ENCODE results near the gene GPR42. TPM values are rescaled to one million over a fixed set of nuclear protein-coding genes. Genes with fewer than 3 reads are reported as not detected.

Gene GPR42
- total and polyA plus RNA-seq, 10 of the 15 experiments (the other 5 are each of a cell fraction or from before 2014, with no cell fraction given), result 0.13 TPM; not detected in 9

- TF ChIP-seq ZBTB4 (CRISPR knock-in tag; IDR thresholded peaks at IDR 0.05), result no peak
- no peak for TF ChIP-seq ATF2 (IDR thresholded peaks at IDR 0.05; ENCODE audit: low read length)
- 0 out of 2 replicates have a peak, but pooled peaks have one; percentile 45 for TF ChIP-seq ZNF592 (IDR thresholded peaks at IDR 0.05)
- peak; percentile 75; the same call in 1 of the 2 replicates for TF ChIP-seq MTA2 (IDR thresholded peaks at IDR 0.05; ENCODE audit: low read depth)
- TF ChIP-seq E2F4 (IDR thresholded peaks at IDR 0.05; ENCODE audit: low read depth, low read length), result no peak
- TF ChIP-seq CBFB (IDR thresholded peaks at IDR 0.05; ENCODE audit: low read depth), result peak; percentile 46; the same call in 1 of the 2 replicates
- TF ChIP-seq EP300 (IDR thresholded peaks at IDR 0.05; ENCODE audit: borderline replicate concordance in 1 of 2, control insufficient read depth in 1 of 2, low read depth in 2 of 2, low read length in 2 of 2), result peak; percentile 47 to 64; a peak in 3 of 4 replicates
- peak; percentile 57 to 69; a peak in 3 of 4 replicates for TF ChIP-seq BHLHE40 (IDR thresholded peaks at IDR 0.05; ENCODE audit: borderline replicate concordance in 1 of 2, low read depth in 2 of 2, low read length in 1 of 2)
- TF ChIP-seq MEF2A (IDR thresholded peaks at IDR 0.05; ENCODE audit: insufficient read depth, low read depth, low read length), result no peak
- TF ChIP-seq YY1 (IDR thresholded peaks at IDR 0.05; ENCODE audit: low read depth, low read length), result no peak
- TF ChIP-seq MEF2B (IDR thresholded peaks at IDR 0.05; ENCODE audit: partially characterized antibody, poor library complexity, severe bottlenecking), result peak; percentile 31
- TF ChIP-seq NR2F1 (conservative IDR thresholded peaks at IDR 0.05), result peak; percentile 79
- 0 out of 2 replicates have a peak, but pooled peaks have one; percentile 20 for TF ChIP-seq TCF12 (IDR thresholded peaks at IDR 0.05; ENCODE audit: low read depth, low read length)
- no peak for TF ChIP-seq SMAD1 (IDR thresholded peaks at IDR 0.05; ENCODE audit: low read depth, partially characterized antibody)
- TF ChIP-seq PML (IDR thresholded peaks at IDR 0.05; ENCODE audit: low read length), result no peak
- TF ChIP-seq RAD21 (IDR thresholded peaks at IDR 0.05; ENCODE audit: insufficient read depth, low read depth, low read length), result peak; percentile 1; the same call in 1 of the 2 replicates
- TF ChIP-seq RAD51 (IDR thresholded peaks at IDR 0.05), result no peak
Measured at GRCh38 chr19:35354898-35355297, 16.0 kb upstream of the GPR42 start (continued).

All from GM12878 (cell line).